SU-DHL-6 (cell line): ENCODE results near the gene HCRTR1.
A peak's percentile ranks its signal among the peaks of the same experiment; 100 is the strongest.

Source experiments
- H2AFZ ChIP-seq: fragments of 200-600 bp; sonication (generic); 2 replicates; pipeline ENCODE4 v1.6.1; 2014; ENCODE audit warnings: low read depth, mild to moderate bottlenecking, moderate library complexity, mixed read lengths, antibody characterized with exemption, low read length; ENCODE audit not compliant: severe bottlenecking
- H3F3A ChIP-seq: fragments of 200-600 bp; shearing (Covaris generic); 2 replicates; pipeline ENCODE4 v1.6.0; 2016; ENCODE audit warnings: antibody characterized with exemption, mild to moderate bottlenecking; ENCODE audit not compliant: insufficient read depth
- H3K27ac ChIP-seq: fragments of 200-600 bp; sonication (generic); 2 replicates; pipeline ENCODE4 v1.5.1; 2016; ENCODE audit warnings: low read depth, mild to moderate bottlenecking, low read length, moderate library complexity, mixed read lengths
- H3K27me3 ChIP-seq: fragments of 200-600 bp; sonication (generic), shearing (Covaris generic); 2 replicates; pipeline ENCODE4 v1.6.0; 2014; ENCODE audit warnings: mild to moderate bottlenecking, low read length
- H3K36me3 ChIP-seq: fragments of 200-600 bp; sonication (generic); 2 replicates; pipeline ENCODE4 v1.6.1; 2014; ENCODE audit warnings: mild to moderate bottlenecking, low read length, mixed read lengths
- H3K4me2 ChIP-seq: fragments of 300-600, 200-600 bp; shearing (Covaris generic), sonication (generic); 2 replicates; pipeline ENCODE4 v1.6.0; 2014; ENCODE audit warnings: low read length, low read depth, mild to moderate bottlenecking; ENCODE audit not compliant: poor library complexity, severe bottlenecking
- H3K4me3 ChIP-seq: fragments of 200-600 bp; sonication (generic); 2 replicates; pipeline ENCODE4 v1.5.1; 2014; ENCODE audit warnings: antibody characterized with exemption, low read length, mild to moderate bottlenecking, mixed read lengths; ENCODE audit not compliant: insufficient read depth, poor library complexity, severe bottlenecking
- H3K79me2 ChIP-seq: fragments of 200-600 bp; sonication (generic); 2 replicates; pipeline ENCODE4 v1.6.1; 2014; ENCODE audit warnings: mild to moderate bottlenecking, low read length, moderate library complexity; ENCODE audit not compliant: insufficient read depth
- H3K9ac ChIP-seq: fragments of 200-600 bp; sonication (generic); 2 replicates; pipeline ENCODE4 v1.7.0; 2014; ENCODE audit warnings: mild to moderate bottlenecking, low read length
- H3K9me2 ChIP-seq: fragments of 200-600 bp; sonication (generic); replicated peaks from 2 replicates; pipeline ENCODE4 v1.6.1; 2014; ENCODE audit warnings: low read length; ENCODE audit not compliant: insufficient read depth
- H3K9me3 ChIP-seq: fragments of 200-600 bp; sonication (generic); 2 replicates; pipeline ENCODE4 v1.6.1; 2014; ENCODE audit warnings: low read length, mixed read lengths; ENCODE audit not compliant: insufficient read depth
- H4K20me1 ChIP-seq: fragments of 200-600 bp; sonication (generic); 2 replicates; pipeline ENCODE4 v1.6.1; 2014; ENCODE audit warnings: low read depth, mild to moderate bottlenecking, antibody characterized with exemption, low read length, moderate library complexity, mixed read lengths
- EZH2phosphoT487 ChIP-seq: fragments of 200-600 bp; sonication (generic), shearing (Covaris generic); conservative IDR thresholded peaks from 2 replicates; pipeline ENCODE4 v1.6.1; 2018; ENCODE audit warnings: mild to moderate bottlenecking, antibody characterized with exemption, low read length, moderate library complexity, mixed read lengths
- TF ChIP-seq, protein P1 (sequence below): fragments of 200-600 bp; sonication (generic); IDR thresholded peaks from one replicate; pipeline ENCODE4 v1.5.1; 2017; ENCODE audit warnings: antibody characterized with exemption, mild to moderate bottlenecking, low read length, moderate library complexity; ENCODE audit not compliant: insufficient read depth, poor library complexity, severe bottlenecking

The HCRTR1 gene

DNA sequence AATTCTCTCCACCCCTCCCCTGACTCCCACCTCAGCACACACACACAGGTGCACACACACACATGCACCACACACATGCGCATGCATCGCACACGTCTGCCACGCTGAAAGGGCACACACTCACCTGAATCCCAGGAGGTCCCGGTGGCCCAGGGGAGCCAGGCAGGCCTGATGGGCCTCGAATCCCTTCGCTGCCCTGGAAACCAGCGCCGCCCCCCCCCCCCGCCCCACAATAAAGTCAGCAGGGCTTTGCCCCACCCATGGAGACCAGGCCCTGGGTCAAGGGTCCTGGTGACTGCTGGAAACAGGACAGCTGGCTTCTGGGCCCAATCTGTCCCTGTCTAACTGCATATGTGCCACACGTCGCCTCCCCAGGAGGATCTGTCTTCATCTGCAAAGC, 45.0 kb downstream of the HCRTR1 start:
- no peaks in the 10 kb centered on the region for H3K9me2 ChIP-seq
- no peak for TF ChIP-seq EZH2phosphoT487
- TF ChIP-seq, protein P1, sequence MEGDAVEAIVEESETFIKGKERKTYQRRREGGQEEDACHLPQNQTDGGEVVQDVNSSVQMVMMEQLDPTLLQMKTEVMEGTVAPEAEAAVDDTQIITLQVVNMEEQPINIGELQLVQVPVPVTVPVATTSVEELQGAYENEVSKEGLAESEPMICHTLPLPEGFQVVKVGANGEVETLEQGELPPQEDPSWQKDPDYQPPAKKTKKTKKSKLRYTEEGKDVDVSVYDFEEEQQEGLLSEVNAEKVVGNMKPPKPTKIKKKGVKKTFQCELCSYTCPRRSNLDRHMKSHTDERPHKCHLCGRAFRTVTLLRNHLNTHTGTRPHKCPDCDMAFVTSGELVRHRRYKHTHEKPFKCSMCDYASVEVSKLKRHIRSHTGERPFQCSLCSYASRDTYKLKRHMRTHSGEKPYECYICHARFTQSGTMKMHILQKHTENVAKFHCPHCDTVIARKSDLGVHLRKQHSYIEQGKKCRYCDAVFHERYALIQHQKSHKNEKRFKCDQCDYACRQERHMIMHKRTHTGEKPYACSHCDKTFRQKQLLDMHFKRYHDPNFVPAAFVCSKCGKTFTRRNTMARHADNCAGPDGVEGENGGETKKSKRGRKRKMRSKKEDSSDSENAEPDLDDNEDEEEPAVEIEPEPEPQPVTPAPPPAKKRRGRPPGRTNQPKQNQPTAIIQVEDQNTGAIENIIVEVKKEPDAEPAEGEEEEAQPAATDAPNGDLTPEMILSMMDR = no peak
- no peak overlapping the region for H2AFZ ChIP-seq
- no peaks in the 10 kb centered on the region for H3K27me3 ChIP-seq
- no peaks in the 10 kb centered on the region for H3K9me3 ChIP-seq
- H3K36me3 ChIP-seq = no peaks in the 10 kb centered on the region
- no peak overlapping the region for H3K27ac ChIP-seq
- no peak overlapping the region for H3K9ac ChIP-seq
- H3K4me2 ChIP-seq = no peak overlapping the region
- H3F3A ChIP-seq = no peaks in the 10 kb centered on the region
- no peak overlapping the region for H3K4me3 ChIP-seq
- no peaks in the 10 kb centered on the region for H4K20me1 ChIP-seq
- no peaks in the 10 kb centered on the region for H3K79me2 ChIP-seq

DNA sequence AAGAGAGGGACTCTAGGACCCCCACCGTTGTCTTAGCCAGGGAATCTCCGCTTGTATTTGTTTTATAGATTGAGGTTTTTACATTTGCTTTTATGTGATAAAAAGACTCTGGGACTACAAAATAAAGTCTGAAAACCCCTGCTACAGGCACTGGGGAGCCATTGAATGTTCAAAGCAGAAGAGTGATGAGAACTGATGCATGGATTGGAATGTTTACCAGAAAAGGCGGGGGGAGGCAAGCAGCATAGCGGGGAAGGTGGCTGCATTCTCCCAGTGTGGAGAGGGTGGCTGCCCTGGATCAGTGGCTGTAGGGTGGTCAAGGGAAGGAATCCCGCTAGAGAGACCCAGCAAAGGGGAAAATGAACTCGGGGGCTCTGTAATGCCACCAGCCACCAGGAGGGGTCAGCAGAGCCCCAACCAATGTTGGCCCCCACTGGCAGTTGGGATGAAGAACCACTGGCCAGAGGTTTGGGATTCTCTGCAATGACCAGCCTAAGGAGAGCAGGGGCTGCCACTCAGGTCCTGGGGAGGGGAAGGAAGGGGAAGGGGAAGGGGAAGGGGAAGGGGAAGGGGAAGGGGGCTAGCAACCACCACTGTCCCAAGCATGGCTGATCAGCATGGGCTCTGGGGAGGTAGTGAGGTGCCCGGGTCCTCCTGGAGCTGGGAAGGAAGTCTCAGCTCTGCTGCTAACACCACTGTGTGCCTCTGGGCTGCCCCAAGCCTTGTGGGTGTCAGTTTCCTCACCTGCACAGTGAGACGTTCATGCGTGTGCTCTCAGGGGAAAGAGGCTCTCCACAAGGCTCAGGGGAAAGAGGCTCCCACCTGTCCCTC, 46.3 kb downstream of the HCRTR1 start:
- Histone ChIP-seq H3K27ac (no peak overlapping the region), H3K4me2 (no peak overlapping the region), H3K4me3 (no peak overlapping the region), H3K9ac (no peak overlapping the region), H3F3A (no peaks in the 10 kb centered on the region), H3K79me2 (no peaks in the 10 kb centered on the region), H3K36me3 (no peaks in the 10 kb centered on the region), H3K9me2 (no peaks in the 10 kb centered on the region), H3K27me3 (no peaks in the 10 kb centered on the region; the same call in 1 of the 2 replicates), H4K20me1 (no peaks in the 10 kb centered on the region), H3K9me3 (no peaks in the 10 kb centered on the region), H2AFZ (no peak overlapping the region)
- TF ChIP-seq, protein P1 = peak; percentile 79
- TF ChIP-seq EZH2phosphoT487 = no peak

DNA sequence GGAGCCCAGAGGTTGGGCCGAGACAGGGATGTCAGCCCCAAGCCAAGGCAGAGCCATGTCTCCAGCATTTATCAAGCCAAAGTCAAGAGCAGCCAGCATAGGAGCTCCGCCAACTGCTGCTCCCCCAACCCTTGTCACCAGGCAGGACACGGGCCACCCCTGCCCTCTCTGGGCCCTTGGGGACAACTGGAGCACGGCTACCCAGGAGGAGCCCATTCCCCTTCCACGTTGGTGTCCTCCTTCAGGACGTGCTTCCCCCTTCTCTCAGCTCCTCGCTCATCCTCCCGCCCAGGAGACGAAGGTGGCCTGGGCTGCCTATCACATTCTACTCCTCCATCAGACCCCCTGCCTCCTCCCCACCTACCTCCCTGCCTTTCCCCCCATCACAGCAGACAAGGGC, 47.0 kb downstream of the HCRTR1 start:
- H3K36me3 ChIP-seq = no peaks in the 10 kb centered on the region
- no peak overlapping the region for H2AFZ ChIP-seq
- no peaks in the 10 kb centered on the region for H3K9me2 ChIP-seq
- no peak overlapping the region for H3K4me2 ChIP-seq
- no peaks in the 10 kb centered on the region for H3F3A ChIP-seq
- H3K9me3 ChIP-seq = no peaks in the 10 kb centered on the region
- no peaks in the 10 kb centered on the region for H4K20me1 ChIP-seq
- no peak overlapping the region for H3K4me3 ChIP-seq
- no peak overlapping the region for H3K9ac ChIP-seq
- TF ChIP-seq, protein P1 = no peak
- no peak for TF ChIP-seq EZH2phosphoT487
- no peaks in the 10 kb centered on the region; the same call in 1 of the 2 replicates for H3K27me3 ChIP-seq
- no peaks in the 10 kb centered on the region for H3K79me2 ChIP-seq
- H3K27ac ChIP-seq = no peak overlapping the region
